Measurements from ENCODE around the gene ZNF587. TPM values are rescaled to one million over a fixed set of nuclear protein-coding genes. Genes with fewer than 3 reads are reported as not detected.

ZNF587 gene
- total and polyA plus RNA-seq, 2 of the 13 experiments (the other 11 are each of a cell fraction or from before 2014, with no cell fraction given), result 8.7 to 17.5 TPM

DNA sequence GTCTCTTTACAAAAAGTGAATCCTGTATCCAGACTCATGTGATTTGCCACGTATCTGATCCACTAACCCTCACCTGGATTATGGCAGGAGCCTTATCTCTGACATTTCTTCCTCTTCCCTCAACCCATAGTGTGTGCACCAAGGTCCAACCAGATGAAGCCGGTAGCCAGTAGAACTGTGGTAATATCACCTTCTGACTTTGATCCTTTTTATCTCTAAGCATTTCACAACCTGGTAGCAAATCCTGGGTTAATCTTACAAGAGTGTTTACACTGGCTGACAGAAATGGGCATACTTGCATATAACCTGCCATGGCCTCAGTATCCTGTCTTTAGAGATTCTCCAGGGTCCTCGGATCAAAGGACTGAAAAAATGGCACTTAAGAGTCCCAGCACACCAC lies 64.9 kb downstream of the ZNF587 start:
- DNase-seq (ENCODE audit: low spot score), result peak; percentile 13
- WGBS (ENCODE audit: low lambda C conversion rate), result 40% methylated on average over 2 of the region's 3 CpGs
- Histone ChIP-seq H4K20me1 (ENCODE audit: insufficient read depth, low read length) (no peaks in the 10 kb centered on the region), H3K27me3 (ENCODE audit: control insufficient read depth in 1 of 2, insufficient read depth in 2 of 2, low read length in 2 of 2) (no peaks in the 10 kb centered on the region), H2AFZ (ENCODE audit: low read length) (no peak overlapping the region), H3K4me1 (ENCODE audit: insufficient read depth, low read length) (peaks cover 21% of the 10 kb centered on the region), H3K79me2 (ENCODE audit: insufficient read depth, low read length) (peaks cover 21% of the 10 kb centered on the region), H3K4me2 (ENCODE audit: low read depth, low read length) (peak overlapping the region; percentile 75), H3K9ac (ENCODE audit: insufficient read depth, low read depth, low read length) (no peak overlapping the region), H3K27ac (ENCODE audit: extremely low read length, insufficient read depth, low read length) (peak overlapping the region; percentile 17), H3K36me3 (replicated peaks in 1 of 2; ENCODE audit: control insufficient read depth in 1 of 2, insufficient read depth in 2 of 2, low read length in 2 of 2) (peaks cover 3 to 11% of the 10 kb centered on the region in 2 experiments; a peak in 3 of 5 replicates), H3K9me3 (ENCODE audit: low read length) (no peaks in the 10 kb centered on the region), H3K4me3 (replicated peaks in 1 of 3; ENCODE audit: insufficient read depth in 1 of 3, low read depth in 2 of 3, low read length in 3 of 3) (0 out of 6 replicates have a peak overlapping the region, but pooled peaks of 1 of the 3 experiments have one; percentile 86)
- FAIRE-seq, result peak; percentile 70
- ATAC-seq, result peak; percentile 13; the same call in 2 of the 3 replicates
- in situ Hi-C loops (cut with HindIII; ENCODE audit: extremely low pct_ligation_motif_present, low pct_unique_long_range_greater_than_20kb) (loop anchor here (10.0 kb wide), 1 partner anchor 240 kb away; the partner anchor contains the start of gene ZNF329), intact Hi-C loops (cut with micrococcal nuclease; ENCODE audit: unreplicated experiment) (no loop called here)
- BruUV-seq (replicated peaks), result no TSS peak
- CTCF ChIA-PET (ENCODE audit: low intra/inter-chr PET ratio, low total read pairs), result no interaction called here
- POLR2A ChIA-PET, result no interaction called here
- TF ChIP-seq, protein P1, sequence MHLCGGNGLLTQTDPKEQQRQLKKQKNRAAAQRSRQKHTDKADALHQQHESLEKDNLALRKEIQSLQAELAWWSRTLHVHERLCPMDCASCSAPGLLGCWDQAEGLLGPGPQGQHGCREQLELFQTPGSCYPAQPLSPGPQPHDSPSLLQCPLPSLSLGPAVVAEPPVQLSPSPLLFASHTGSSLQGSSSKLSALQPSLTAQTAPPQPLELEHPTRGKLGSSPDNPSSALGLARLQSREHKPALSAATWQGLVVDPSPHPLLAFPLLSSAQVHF (CRISPR knock-in tag; IDR thresholded peaks at IDR 0.05), result no peak
- TF ChIP-seq CEBPG (CRISPR knock-in tag; IDR thresholded peaks at IDR 0.05) (0 out of 2 replicates have a peak, but pooled peaks have one; percentile 13), NR1H2 (CRISPR knock-in tag; IDR thresholded peaks at IDR 0.05; ENCODE audit: borderline replicate concordance, low read depth) (no peak), ZFP90 (CRISPR knock-in tag; IDR thresholded peaks at IDR 0.05; ENCODE audit: borderline replicate concordance) (no peak), GATAD2A (CRISPR knock-in tag; IDR thresholded peaks at IDR 0.05) (peak; percentile 45; the same call in 1 of the 2 replicates), TCF7 (IDR thresholded peaks at IDR 0.05; ENCODE audit: low read depth) (0 out of 2 replicates have a peak, but pooled peaks have one; percentile 33), HNF4A (CRISPR knock-in tag; IDR thresholded peaks at IDR 0.05) (peak; percentile 54; the same call in 1 of the 2 replicates), ZNF792 (CRISPR knock-in tag; IDR thresholded peaks at IDR 0.05) (no peak), THAP11 (CRISPR knock-in tag; IDR thresholded peaks at IDR 0.05) (peak; percentile 54; the same call in 1 of the 2 replicates), PREB (CRISPR knock-in tag; IDR thresholded peaks at IDR 0.05) (no peak), ZNF577 (CRISPR knock-in tag; IDR thresholded peaks at IDR 0.05; ENCODE audit: borderline replicate concordance, low read depth) (no peak), FOXP1 (IDR thresholded peaks at IDR 0.05) (no peak), FOXP1 (CRISPR knock-in tag; IDR thresholded peaks at IDR 0.05) (no peak), SMC3 (IDR thresholded peaks at IDR 0.05; ENCODE audit: low read length) (no peak), SAP130 (CRISPR knock-in tag; IDR thresholded peaks at IDR 0.05; ENCODE audit: low read depth) (peak; percentile 40; the same call in 1 of the 2 replicates), FOXA1 (IDR thresholded peaks at IDR 0.05) (no peak), FOXA1 (CRISPR knock-in tag; IDR thresholded peaks at IDR 0.05) (0 out of 2 replicates have a peak, but pooled peaks have one; percentile 40), CREBL2 (CRISPR knock-in tag; IDR thresholded peaks at IDR 0.05; ENCODE audit: borderline replicate concordance) (no peak), NFATC3 (CRISPR knock-in tag; IDR thresholded peaks at IDR 0.05) (no peak), NCOR1 (IDR thresholded peaks at IDR 0.05; ENCODE audit: borderline replicate concordance, low read length) (no peak), ZFP36L1 (CRISPR knock-in tag; IDR thresholded peaks at IDR 0.05) (no peak), SCMH1 (CRISPR knock-in tag; IDR thresholded peaks at IDR 0.05; ENCODE audit: borderline replicate concordance) (no peak), NR2F6 (IDR thresholded peaks at IDR 0.05) (no peak), NR2F6 (CRISPR knock-in tag; IDR thresholded peaks at IDR 0.05) (no peak)
- TF ChIP-seq, protein P2, sequence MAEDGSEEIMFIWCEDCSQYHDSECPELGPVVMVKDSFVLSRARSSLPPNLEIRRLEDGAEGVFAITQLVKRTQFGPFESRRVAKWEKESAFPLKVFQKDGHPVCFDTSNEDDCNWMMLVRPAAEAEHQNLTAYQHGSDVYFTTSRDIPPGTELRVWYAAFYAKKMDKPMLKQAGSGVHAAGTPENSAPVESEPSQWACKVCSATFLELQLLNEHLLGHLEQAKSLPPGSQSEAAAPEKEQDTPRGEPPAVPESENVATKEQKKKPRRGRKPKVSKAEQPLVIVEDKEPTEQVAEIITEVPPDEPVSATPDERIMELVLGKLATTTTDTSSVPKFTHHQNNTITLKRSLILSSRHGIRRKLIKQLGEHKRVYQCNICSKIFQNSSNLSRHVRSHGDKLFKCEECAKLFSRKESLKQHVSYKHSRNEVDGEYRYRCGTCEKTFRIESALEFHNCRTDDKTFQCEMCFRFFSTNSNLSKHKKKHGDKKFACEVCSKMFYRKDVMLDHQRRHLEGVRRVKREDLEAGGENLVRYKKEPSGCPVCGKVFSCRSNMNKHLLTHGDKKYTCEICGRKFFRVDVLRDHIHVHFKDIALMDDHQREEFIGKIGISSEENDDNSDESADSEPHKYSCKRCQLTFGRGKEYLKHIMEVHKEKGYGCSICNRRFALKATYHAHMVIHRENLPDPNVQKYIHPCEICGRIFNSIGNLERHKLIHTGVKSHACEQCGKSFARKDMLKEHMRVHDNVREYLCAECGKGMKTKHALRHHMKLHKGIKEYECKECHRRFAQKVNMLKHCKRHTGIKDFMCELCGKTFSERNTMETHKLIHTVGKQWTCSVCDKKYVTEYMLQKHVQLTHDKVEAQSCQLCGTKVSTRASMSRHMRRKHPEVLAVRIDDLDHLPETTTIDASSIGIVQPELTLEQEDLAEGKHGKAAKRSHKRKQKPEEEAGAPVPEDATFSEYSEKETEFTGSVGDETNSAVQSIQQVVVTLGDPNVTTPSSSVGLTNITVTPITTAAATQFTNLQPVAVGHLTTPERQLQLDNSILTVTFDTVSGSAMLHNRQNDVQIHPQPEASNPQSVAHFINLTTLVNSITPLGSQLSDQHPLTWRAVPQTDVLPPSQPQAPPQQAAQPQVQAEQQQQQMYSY (CRISPR knock-in tag; IDR thresholded peaks at IDR 0.05), result no peak
